OCI-LY1 (cell line): Measurements from ENCODE around the gene LIMS2.

Source experiments
- H2AFZ ChIP-seq: fragments of 200-600 bp; sonication (generic), shearing (Covaris generic); 2 replicates; pipeline ENCODE4 v1.6.0; 2014; ENCODE audit warnings: antibody characterized with exemption, mild to moderate bottlenecking, low read length
- H3F3A ChIP-seq: fragments of 200-600 bp; sonication (generic), shearing (Covaris generic); 2 replicates; pipeline ENCODE4 v1.6.0; 2014; ENCODE audit warnings: mild to moderate bottlenecking, antibody characterized with exemption, low read length, moderate library complexity; ENCODE audit not compliant: insufficient read depth
- H3K27ac ChIP-seq: fragments of 200-600 bp; sonication (generic); 2 replicates; pipeline ENCODE4 v1.5.1; 2014; ENCODE audit warnings: low read length, mixed run types, mild to moderate bottlenecking, low read depth; ENCODE audit not compliant: poor library complexity, severe bottlenecking
- H3K27me3 ChIP-seq: fragments of 200-600 bp; sonication (generic); 2 replicates; pipeline ENCODE4 v1.6.0; 2014; ENCODE audit warnings: antibody characterized with exemption, mild to moderate bottlenecking, low read length, moderate library complexity; ENCODE audit not compliant: insufficient read depth
- H3K36me3 ChIP-seq: fragments of 200-600 bp; sonication (generic); 2 replicates; pipeline ENCODE4 v1.6.1; 2014; ENCODE audit warnings: mild to moderate bottlenecking, antibody characterized with exemption, low read length, moderate library complexity, mixed read lengths; ENCODE audit not compliant: insufficient read depth
- H3K4me1 ChIP-seq: fragments of 200-600 bp; sonication (generic); 2 replicates; pipeline ENCODE4 v1.5.1; 2014; ENCODE audit warnings: mild to moderate bottlenecking, low read length, moderate library complexity; ENCODE audit not compliant: insufficient read depth, severe bottlenecking
- H3K4me2 ChIP-seq: fragments of 200-600 bp; sonication (generic), shearing (Covaris generic); 2 replicates; pipeline ENCODE4 v1.6.1; 2014; ENCODE audit warnings: low read length
- H3K4me3 ChIP-seq: fragments of 200-600 bp; sonication (generic); 2 replicates; pipeline ENCODE4 v1.5.1; 2014; ENCODE audit warnings: low read length, low read depth, mild to moderate bottlenecking, mixed read lengths; ENCODE audit not compliant: poor library complexity, severe bottlenecking
- H3K79me2 ChIP-seq: fragments of 200-600 bp; shearing (Covaris generic); 2 replicates; pipeline ENCODE4 v1.6.1; 2016; ENCODE audit warnings: mixed run types, low read length, mixed read lengths; ENCODE audit not compliant: insufficient read depth
- H3K9ac ChIP-seq: fragments of 200-600 bp; sonication (generic), shearing (Covaris generic); 2 replicates; pipeline ENCODE4 v1.6.1; 2014; ENCODE audit warnings: mild to moderate bottlenecking, low read length, mixed read lengths
- H3K9me2 ChIP-seq: fragments of 200-600 bp; sonication (generic), shearing (Covaris generic); 2 replicates; pipeline ENCODE4 v1.6.1; 2014; ENCODE audit warnings: low read depth, mild to moderate bottlenecking, low read length, mixed read lengths
- H3K9me3 ChIP-seq: fragments of 200-600 bp; shearing (Covaris generic); 2 replicates; pipeline ENCODE4 v1.6.1; 2014; ENCODE audit warnings: low read length, mixed read lengths
- H4K20me1 ChIP-seq: fragments of 200-600 bp; sonication (generic), shearing (Covaris generic); 2 replicates; pipeline ENCODE4 v1.6.0; 2016; ENCODE audit warnings: mild to moderate bottlenecking, low read length; ENCODE audit not compliant: insufficient read depth
- EZH2 ChIP-seq: fragments of 200-600 bp; sonication (generic), shearing (Covaris generic); IDR thresholded peaks from 2 replicates; pipeline ENCODE4 v1.8.0; 2017; ENCODE audit warnings: borderline replicate concordance, mixed run types, mild to moderate bottlenecking, antibody characterized with exemption, low read length, moderate library complexity, mixed read lengths
- TF ChIP-seq, protein P1 (sequence below): fragments of 200-600 bp; sonication (generic), shearing (Covaris generic); IDR thresholded peaks from 2 replicates; pipeline ENCODE4 v1.5.1; 2017; ENCODE audit warnings: mild to moderate bottlenecking, antibody characterized with exemption, low read length, moderate library complexity, mixed read lengths

LIMS2 gene

GRCh38 chr2:127678531-127678930 is 3.2 kb upstream of the LIMS2 start:
- no peaks in the 10 kb centered on the region for H3K79me2 ChIP-seq
- H3K9ac ChIP-seq: no peak overlapping the region
- no peak for TF ChIP-seq EZH2
- TF ChIP-seq, protein P1, sequence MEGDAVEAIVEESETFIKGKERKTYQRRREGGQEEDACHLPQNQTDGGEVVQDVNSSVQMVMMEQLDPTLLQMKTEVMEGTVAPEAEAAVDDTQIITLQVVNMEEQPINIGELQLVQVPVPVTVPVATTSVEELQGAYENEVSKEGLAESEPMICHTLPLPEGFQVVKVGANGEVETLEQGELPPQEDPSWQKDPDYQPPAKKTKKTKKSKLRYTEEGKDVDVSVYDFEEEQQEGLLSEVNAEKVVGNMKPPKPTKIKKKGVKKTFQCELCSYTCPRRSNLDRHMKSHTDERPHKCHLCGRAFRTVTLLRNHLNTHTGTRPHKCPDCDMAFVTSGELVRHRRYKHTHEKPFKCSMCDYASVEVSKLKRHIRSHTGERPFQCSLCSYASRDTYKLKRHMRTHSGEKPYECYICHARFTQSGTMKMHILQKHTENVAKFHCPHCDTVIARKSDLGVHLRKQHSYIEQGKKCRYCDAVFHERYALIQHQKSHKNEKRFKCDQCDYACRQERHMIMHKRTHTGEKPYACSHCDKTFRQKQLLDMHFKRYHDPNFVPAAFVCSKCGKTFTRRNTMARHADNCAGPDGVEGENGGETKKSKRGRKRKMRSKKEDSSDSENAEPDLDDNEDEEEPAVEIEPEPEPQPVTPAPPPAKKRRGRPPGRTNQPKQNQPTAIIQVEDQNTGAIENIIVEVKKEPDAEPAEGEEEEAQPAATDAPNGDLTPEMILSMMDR: no peak
- no peak overlapping the region for H3K27ac ChIP-seq
- no peaks in the 10 kb centered on the region for H3K36me3 ChIP-seq
- no peaks in the 10 kb centered on the region for H3K9me2 ChIP-seq
- no peaks in the 10 kb centered on the region for H3F3A ChIP-seq
- no peaks in the 10 kb centered on the region for H4K20me1 ChIP-seq
- H3K4me3 ChIP-seq: no peak overlapping the region
- H3K4me1 ChIP-seq: no peaks in the 10 kb centered on the region
- no peak overlapping the region for H3K4me2 ChIP-seq
- peaks cover 15% of the 10 kb centered on the region; the same call in 1 of the 2 replicates for H3K27me3 ChIP-seq
- no peaks in the 10 kb centered on the region for H3K9me3 ChIP-seq
- no peak overlapping the region for H2AFZ ChIP-seq

DNA sequence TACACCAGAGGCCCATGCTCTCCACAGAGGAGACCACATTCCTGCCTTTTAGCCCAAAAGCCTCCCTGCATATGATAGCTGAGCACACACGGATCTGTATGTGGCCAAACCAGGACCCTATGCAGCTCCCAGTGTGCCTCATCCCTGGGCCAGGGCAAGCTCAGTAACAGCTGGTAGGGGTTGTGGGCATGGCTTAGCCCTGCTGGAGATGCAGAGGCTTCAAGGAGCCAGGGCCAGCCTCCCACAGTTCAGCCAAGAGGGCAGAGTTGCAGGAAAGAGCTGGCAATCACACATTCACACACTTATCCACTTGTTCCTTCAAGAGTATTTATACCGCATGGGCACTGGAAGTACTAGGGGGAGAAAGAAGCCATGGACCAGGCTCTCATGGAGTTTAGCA is 1.6 kb upstream of the LIMS2 start:
- H3K4me2 ChIP-seq: no peak overlapping the region
- H3K9me2 ChIP-seq: no peaks in the 10 kb centered on the region
- no peaks in the 10 kb centered on the region for H3F3A ChIP-seq
- no peaks in the 10 kb centered on the region for H3K4me1 ChIP-seq
- no peak overlapping the region for H2AFZ ChIP-seq
- H3K36me3 ChIP-seq: no peaks in the 10 kb centered on the region
- no peaks in the 10 kb centered on the region for H4K20me1 ChIP-seq
- H3K79me2 ChIP-seq: no peaks in the 10 kb centered on the region
- no peak overlapping the region for H3K27ac ChIP-seq
- TF ChIP-seq, protein P1: no peak
- no peak for TF ChIP-seq EZH2
- no peak overlapping the region for H3K9ac ChIP-seq
- peaks cover 15% of the 10 kb centered on the region; the same call in 1 of the 2 replicates for H3K27me3 ChIP-seq
- no peaks in the 10 kb centered on the region for H3K9me3 ChIP-seq
- H3K4me3 ChIP-seq: no peak overlapping the region

- Histone ChIP-seq H3K9ac (no peak overlapping the region), H3K27ac (no peak overlapping the region), H3K4me2 (no peak overlapping the region), H3F3A (no peaks in the 10 kb centered on the region), H3K9me3 (no peaks in the 10 kb centered on the region), H4K20me1 (no peaks in the 10 kb centered on the region), H2AFZ (no peak overlapping the region), H3K4me3 (no peak overlapping the region), H3K27me3 (peaks cover 20% of the 10 kb centered on the region; the same call in 1 of the 2 replicates), H3K79me2 (no peaks in the 10 kb centered on the region), H3K36me3 (no peaks in the 10 kb centered on the region), H3K9me2 (no peaks in the 10 kb centered on the region), H3K4me1 (no peaks in the 10 kb centered on the region)
- no peak for TF ChIP-seq EZH2
- TF ChIP-seq, protein P1: no peak
Observed at GRCh38 chr2:127674241-127675209, 805 bp downstream of the LIMS2 start.
